Naive thymus-derived CD8-positive, alpha-beta T cell (primary cell): Measurements from ENCODE around the gene MTHFD1. TPM values are rescaled to one million over a fixed set of nuclear protein-coding genes. Genes with fewer than 3 reads are reported as not detected.

ENCODE experiments used
- polyA plus RNA-seq, 3 donors: library from polyadenylated mRNA; unstranded; fragments of 300-500 nt; fragmentation: Illumina TruSeq; gene quantifications; one replicate each; pipeline ENCODE4 v1.2.3, GENCODE V29; 2021
- total RNA-seq, 8 experiments: library from RNA in 2 of 8; stranded (reverse) in 2 of 8; gene quantifications; one replicate each; pipeline ENCODE4 v1.2.3 and lab custom pipeline; 2021 to 2026

Gene MTHFD1
- total and polyA plus RNA-seq, 5 experiments from 2014 or later = 32.6 to 44.2 (median 38.6) TPM

Other genes with a start within 250 kb of the MTHFD1 start
- gene ESR2, start 94.0 kb upstream of the MTHFD1 start, total RNA-seq = under 1 TPM; 0.29 to 0.41 TPM
- gene ESR2, start 94.0 kb upstream of the MTHFD1 start, polyA plus RNA-seq = under 1 TPM in 1 of 3 donors, not detected in 2; 0.16 TPM
- under 1 TPM; 0.23 to 0.49 TPM for gene AKAP5, start 77.1 kb downstream of the MTHFD1 start, total RNA-seq
- under 1 TPM; 0.05 to 0.38 (median 0.07) TPM for gene AKAP5, start 77.1 kb downstream of the MTHFD1 start, polyA plus RNA-seq
- gene ZBTB25, start 115.5 kb downstream of the MTHFD1 start, total RNA-seq = 10 to 100 TPM; 65.7 to 69.7 TPM
- gene ZBTB25, start 115.5 kb downstream of the MTHFD1 start, polyA plus RNA-seq = 10 to 100 TPM; 20.6 to 38.2 (median 24.3) TPM
- 10 to 100 TPM; 87.8 to 88.9 TPM for gene ZBTB1, start 116.4 kb downstream of the MTHFD1 start, total RNA-seq
- 10 to 100 TPM; 38.3 to 64.4 (median 43.0) TPM for gene ZBTB1, start 116.4 kb downstream of the MTHFD1 start, polyA plus RNA-seq
- gene HSPA2, start 152.4 kb downstream of the MTHFD1 start, total RNA-seq = 1 to 10 TPM; 2.3 TPM
- 1 to 10 TPM in 1 of 3 donors, under 1 TPM in 1, not detected in 1; 0.30 to 1.2 TPM for gene HSPA2, start 152.4 kb downstream of the MTHFD1 start, polyA plus RNA-seq
- gene PPP1R36, start 161.6 kb downstream of the MTHFD1 start, total RNA-seq = not detected
- gene PPP1R36, start 161.6 kb downstream of the MTHFD1 start, polyA plus RNA-seq = not detected